Spinal cord (tissue), 10 donors: ENCODE data around the gene DDX6. TPM values are rescaled to one million over a fixed set of nuclear protein-coding genes. Genes with fewer than 3 reads are reported as not detected.
"Not testable (repeated sequence)": the region's sequence is repeated elsewhere in the genome, so short reads cannot be mapped to it uniquely, and the experiment has no call there.

ENCODE experiments used
- DNase-seq, 6 donors: peaks; one replicate each; pipeline versions ENCODE4 v3.0.0 to v3.0.0-alpha.2; 2013 to 2015; ENCODE audit warnings: low spot score in 6 of 6, low read depth in 4 of 6
- H3K27ac ChIP-seq: one replicate; pipeline ENCODE4 v1.5.1; 2013; ENCODE audit warnings: low read depth, low read length, control low read depth
- H3K27me3 ChIP-seq: one replicate; pipeline ENCODE4 v1.6.1; 2013; ENCODE audit warnings: low read length; ENCODE audit not compliant: control insufficient read depth, insufficient read depth
- H3K36me3 ChIP-seq: one replicate; pipeline ENCODE4 v1.6.1; 2013; ENCODE audit warnings: low read length; ENCODE audit not compliant: control insufficient read depth, insufficient read depth
- H3K4me1 ChIP-seq: one replicate; pipeline ENCODE4 v1.6.1; 2013; ENCODE audit warnings: low read length; ENCODE audit not compliant: control insufficient read depth, insufficient read depth
- H3K4me3 ChIP-seq: one replicate; pipeline ENCODE4 v1.5.1; 2013; ENCODE audit warnings: low read depth, low read length, control low read depth
- H3K9me3 ChIP-seq: one replicate; pipeline ENCODE4 v1.6.1; 2013; ENCODE audit warnings: low read length; ENCODE audit not compliant: control insufficient read depth, insufficient read depth
- WGBS: methylation state at CpG from one replicate; pipeline ENCODE4 v1.1.5; 2013; ENCODE audit warnings: missing lambda C conversion rate; ENCODE audit not compliant: insufficient coverage; 5-methylcytosine and 5-hydroxymethylcytosine counted together
- long read RNA-seq, 4 donors: transcript quantifications; one replicate each; lab custom pipeline, GENCODE V29; 2026
- polyA plus RNA-seq, 2 donors: library from polyadenylated mRNA; unstranded; fragments of 120-200 nt; gene quantifications; one replicate each; pipeline ENCODE4 v1.2.1, GENCODE V29; 2013; ENCODE audit not compliant: insufficient read length in 2 of 2
- total RNA-seq, 2 donors: library from RNA; depleted of rRNA in 1 of 2; stranded (reverse); fragments of 120-200 nt in 1 of 2; fragments of >200 nt in 1 of 2; gene quantifications; one replicate each; pipeline versions ENCODE4 v1.2.3 to v1.2.4, GENCODE V29; 2013 to 2014
- donor health status: healthy.

DDX6 gene
- total RNA-seq (100 to 1,000 TPM; 145 to 230 TPM), polyA plus RNA-seq (100 to 1,000 TPM in 1 of 2 donors, 10 to 100 TPM in 1; 99.6 to 126 TPM)
- long read RNA-seq, donor 1, full-length matches to known transcripts: 23 of 28 reads
- long read RNA-seq, donor 1, partial matches to known transcripts: 5 of 28 reads
- long read RNA-seq, donor 1, other reads (novel, unspliced or antisense): 0 of 28 reads
- long read RNA-seq, donor 2, full-length matches to known transcripts: 11 of 11 reads
- long read RNA-seq, donor 2, partial matches to known transcripts: 0 of 11 reads
- long read RNA-seq, donor 2, other reads (novel, unspliced or antisense): 0 of 11 reads
- long read RNA-seq, donor 3, full-length matches to known transcripts: 20 of 20 reads
- long read RNA-seq, donor 3, partial matches to known transcripts: 0 of 20 reads
- long read RNA-seq, donor 3, other reads (novel, unspliced or antisense): 0 of 20 reads
- long read RNA-seq, donor 4, full-length matches to known transcripts: 4 of 10 reads
- long read RNA-seq, donor 4, partial matches to known transcripts: 6 of 10 reads
- long read RNA-seq, donor 4, other reads (novel, unspliced or antisense): 0 of 10 reads

- no peaks in the 10 kb centered on the region for H3K9me3 ChIP-seq
- H3K4me1 ChIP-seq: peaks cover 26% of the 10 kb centered on the region
- WGBS: under 1% methylated on average over 76 of the region's 81 CpGs
- peak; percentile 69 to 96 (median 78) for DNase-seq
- peak within 1 kb of the TSS; percentile 81 for H3K4me3 ChIP-seq
- peaks cover 2% of the 10 kb centered on the region for H3K36me3 ChIP-seq
- H3K27ac ChIP-seq: peak within 1 kb of the TSS; percentile 100
- H3K27me3 ChIP-seq: no peaks in the 10 kb centered on the region
Observed at GRCh38 chr11:118791111-118791960, at the start of gene DDX6. Gene DDX6, minus strand, starts transcription at chr11:118791164. Its CDS starts 4,913 bp downstream, at chr11:118786251.

GRCh38 chr11:118838905-118839553, 48.1 kb upstream of the DDX6 start:
- Histone ChIP-seq H3K9me3 (no peaks in the 10 kb centered on the region), H3K27me3 (no peaks in the 10 kb centered on the region), H3K27ac (no peak overlapping the region), H3K36me3 (no peaks in the 10 kb centered on the region), H3K4me3 (no peak overlapping the region), H3K4me1 (no peaks in the 10 kb centered on the region)
- 84% methylated on average over 2 of the region's 4 CpGs for WGBS
- no peak for DNase-seq

- H3K4me3 ChIP-seq: no peak overlapping the region
- no peak overlapping the region for H3K27ac ChIP-seq
- H3K4me1 ChIP-seq: no peaks in the 10 kb centered on the region
- no peak for DNase-seq
- no peaks in the 10 kb centered on the region for H3K36me3 ChIP-seq
- WGBS: 100% methylated on average over 3 of the region's 8 CpGs
- no peaks in the 10 kb centered on the region for H3K9me3 ChIP-seq
- H3K27me3 ChIP-seq: no peaks in the 10 kb centered on the region
Observed at GRCh38 chr11:118837868-118838267, 46.9 kb upstream of the DDX6 start.

- Histone ChIP-seq H3K36me3 (no peaks in the 10 kb centered on the region), H3K9me3 (no peaks in the 10 kb centered on the region), H3K4me3 (no peak overlapping the region), H3K4me1 (no peaks in the 10 kb centered on the region), H3K27ac (no peak overlapping the region), H3K27me3 (no peaks in the 10 kb centered on the region)
- DNase-seq: no peak
- WGBS: 60% methylated on average over 1 of the region's 6 CpGs
Observed at GRCh38 chr11:118834427-118835028, 43.6 kb upstream of the DDX6 start.

- no peaks in the 10 kb centered on the region for H3K27me3 ChIP-seq
- no peak overlapping the region for H3K27ac ChIP-seq
- no peak overlapping the region for H3K4me3 ChIP-seq
- H3K36me3 ChIP-seq: no peaks in the 10 kb centered on the region
- no peaks in the 10 kb centered on the region for H3K4me1 ChIP-seq
- H3K9me3 ChIP-seq: no peaks in the 10 kb centered on the region
- no peak for DNase-seq
- WGBS: 94% methylated on average over 5 of the region's 7 CpGs
Observed at GRCh38 chr11:118827118-118827517, 36.2 kb upstream of the DDX6 start.

GRCh38 chr11:118822936-118823510, 32.1 kb upstream of the DDX6 start:
- not testable (repeated sequence) for DNase-seq, H3K4me1 ChIP-seq
- 97% methylated on average over 4 of the region's 8 CpGs for WGBS

GRCh38 chr11:118820412-118821357, 29.7 kb upstream of the DDX6 start:
- H3K4me1 ChIP-seq: peaks cover 8% of the 10 kb centered on the region
- peak; percentile 12 to 67 (median 27) for DNase-seq
- H3K4me3 ChIP-seq: no peak overlapping the region
- 37% methylated on average over 11 of the region's 14 CpGs for WGBS
- H3K9me3 ChIP-seq: no peaks in the 10 kb centered on the region
- no peaks in the 10 kb centered on the region for H3K27me3 ChIP-seq
- no peaks in the 10 kb centered on the region for H3K36me3 ChIP-seq
- H3K27ac ChIP-seq: no peak overlapping the region

More at GRCh38 chr11:118822936-118823510, 32.1 kb upstream of the DDX6 start:
- H3K27me3 ChIP-seq, H3K36me3 ChIP-seq, H3K4me3 ChIP-seq, H3K9me3 ChIP-seq, H3K27ac ChIP-seq: not testable (repeated sequence)

GRCh38 chr11:118820025-118820379, 29.0 kb upstream of the DDX6 start:
- not testable (repeated sequence) for H3K27ac ChIP-seq
- 93% methylated on average over 5 of the region's 7 CpGs for WGBS

More at GRCh38 chr11:118820025-118820379, 29.0 kb upstream of the DDX6 start:
- H3K36me3 ChIP-seq, H3K4me3 ChIP-seq, DNase-seq, H3K27me3 ChIP-seq, H3K4me1 ChIP-seq, H3K9me3 ChIP-seq: not testable (repeated sequence)
